Measurements from ENCODE around the gene PRKCB.

The PRKCB gene

DNA sequence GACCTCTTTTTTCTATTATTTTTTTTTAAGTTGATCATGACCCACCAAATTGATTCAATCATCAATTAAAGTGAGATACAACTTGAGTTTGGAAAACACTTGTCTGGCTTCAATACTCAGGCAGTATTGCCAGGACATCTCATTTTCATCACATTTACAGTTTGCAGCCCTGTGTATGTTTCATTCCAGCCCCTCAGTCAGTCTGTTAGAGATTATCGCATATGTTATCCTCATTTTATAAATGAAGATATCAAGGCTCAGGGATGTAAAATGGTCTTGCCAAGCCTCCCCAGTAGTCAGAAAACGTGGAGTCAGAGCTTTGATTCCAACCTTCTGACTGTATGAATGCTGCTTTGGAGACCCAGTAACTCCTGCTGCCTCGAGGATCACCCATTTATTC lies 333.1 kb downstream of the PRKCB start:
- no peak for DNase-seq (ENCODE audit: low spot score)

DNA sequence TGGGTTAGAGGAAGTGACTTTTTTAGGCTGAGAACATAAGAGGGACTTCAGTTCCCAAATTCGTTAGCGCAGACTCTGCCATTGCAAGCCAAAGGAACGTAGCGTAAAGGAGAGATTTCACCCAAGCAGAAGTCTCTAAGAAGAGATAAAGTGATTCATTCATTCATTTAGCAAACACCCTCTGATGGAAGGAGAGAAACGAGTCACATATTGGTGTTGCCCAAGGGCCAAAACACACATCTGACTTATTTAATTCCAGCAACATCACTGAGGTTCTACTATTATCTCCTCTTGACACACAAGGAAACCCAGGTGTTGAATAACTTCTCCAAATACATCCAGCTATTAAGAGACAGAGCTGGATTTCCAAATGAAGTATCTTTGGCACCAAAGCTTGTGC lies 334.6 kb downstream of the PRKCB start:
- DNase-seq (ENCODE audit: low spot score) = no peak

DNA sequence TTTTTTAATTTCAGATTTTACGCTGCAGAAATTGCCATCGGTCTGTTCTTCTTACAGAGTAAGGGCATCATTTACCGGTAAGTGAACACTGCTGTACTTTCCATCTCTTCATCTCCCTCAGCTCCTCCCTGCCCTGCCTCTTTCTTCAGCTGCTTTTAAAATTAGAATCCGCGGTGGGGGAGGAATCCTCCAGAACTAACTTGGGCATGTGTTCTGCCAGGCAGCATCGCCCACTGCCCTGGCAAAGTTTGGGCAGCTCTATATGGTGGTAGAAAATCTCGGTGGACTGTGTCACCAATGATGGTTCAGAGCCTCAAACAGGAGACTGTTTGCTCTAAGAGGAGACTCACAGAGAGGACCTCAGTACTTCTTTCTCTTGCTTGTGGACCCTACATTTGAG lies 338.7 kb downstream of the PRKCB start:
- DNase-seq (ENCODE audit: low spot score) = peak; percentile 45

DNA sequence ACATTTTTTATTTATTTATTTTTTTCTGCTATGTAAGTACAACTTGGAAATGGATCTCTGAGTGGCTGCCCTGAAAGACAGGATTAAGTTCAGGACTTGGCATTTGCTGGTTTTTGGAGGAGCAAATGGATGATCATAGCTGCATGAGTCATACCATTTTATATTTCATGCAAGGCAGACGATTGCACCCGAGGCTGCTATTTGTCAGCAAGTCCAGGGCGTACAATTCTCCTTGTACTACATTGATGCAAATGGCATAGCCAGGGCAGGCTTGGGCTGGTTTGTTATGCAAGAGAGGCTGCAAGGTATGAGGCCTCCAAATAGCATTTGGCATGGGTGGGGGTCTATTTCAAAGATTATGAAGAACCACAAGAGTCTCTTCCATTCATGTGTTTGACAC lies 339.2 kb downstream of the PRKCB start:
- peak; percentile 38 for DNase-seq (ENCODE audit: low spot score)

DNA sequence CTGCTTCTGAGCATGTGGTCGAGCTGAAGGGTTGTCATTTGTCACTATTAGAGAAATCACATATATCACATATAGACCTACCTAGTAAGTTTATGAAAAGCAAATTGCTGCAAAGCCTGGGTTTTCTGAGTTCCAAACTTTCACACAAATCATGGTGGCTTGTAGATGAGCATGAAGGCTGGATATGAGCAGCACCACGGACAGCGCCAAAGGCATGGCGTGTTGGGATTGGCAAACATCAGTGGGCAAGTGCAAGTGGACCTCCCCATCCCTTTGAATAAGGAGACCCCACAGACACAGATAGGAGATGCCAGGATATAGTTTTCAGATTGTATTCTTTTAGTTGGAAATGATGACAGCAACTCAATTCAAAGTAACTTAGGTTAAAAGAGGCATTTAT lies 342.7 kb downstream of the PRKCB start:
- DNase-seq (ENCODE audit: low spot score) = no peak

DNA sequence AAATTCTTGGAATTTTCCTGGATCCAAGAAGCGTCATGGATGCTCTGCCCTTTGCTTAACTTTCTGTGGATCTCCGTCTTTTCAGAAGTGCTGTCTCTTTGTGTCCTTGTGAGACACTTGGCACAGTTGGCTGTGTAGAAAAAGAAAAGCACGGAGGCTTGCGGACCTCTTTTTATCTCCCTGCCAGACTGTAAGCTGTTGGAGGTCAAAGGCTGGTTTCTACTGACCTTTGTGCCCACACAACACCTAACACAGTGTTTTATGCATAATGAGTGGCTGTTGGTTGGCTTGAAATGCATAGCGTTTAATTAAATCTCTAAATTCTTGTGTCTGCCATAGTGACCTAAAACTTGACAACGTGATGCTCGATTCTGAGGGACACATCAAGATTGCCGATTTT lies 344.7 kb downstream of the PRKCB start:
- DNase-seq (ENCODE audit: low spot score) = no peak

DNA sequence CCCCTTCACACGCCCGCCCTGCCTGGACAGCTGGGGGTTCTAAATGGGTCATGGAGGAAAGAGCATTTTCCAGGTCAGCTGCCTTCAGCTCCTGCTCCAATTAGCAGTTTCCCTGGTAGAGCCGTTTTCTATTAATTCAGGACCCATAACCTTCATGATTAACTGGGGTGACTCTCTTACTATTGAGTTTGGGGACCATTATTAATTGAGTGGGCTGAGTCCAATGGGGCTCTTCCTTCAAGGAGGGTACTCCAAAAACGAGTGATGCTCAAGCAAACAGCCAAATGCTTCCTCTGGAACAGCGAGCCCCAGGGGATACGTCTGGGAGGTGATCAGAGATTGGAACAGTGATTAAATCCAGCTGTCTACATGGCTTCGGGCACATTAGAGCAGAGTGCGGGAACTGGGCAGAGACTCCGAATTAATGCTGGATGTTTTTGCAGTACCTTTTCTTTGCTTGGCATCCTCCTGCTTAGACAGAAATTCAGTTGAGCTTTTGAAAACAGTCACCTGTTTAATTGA lies 352.3 kb downstream of the PRKCB start:
- no peak for DNase-seq (ENCODE audit: low spot score)

DNA sequence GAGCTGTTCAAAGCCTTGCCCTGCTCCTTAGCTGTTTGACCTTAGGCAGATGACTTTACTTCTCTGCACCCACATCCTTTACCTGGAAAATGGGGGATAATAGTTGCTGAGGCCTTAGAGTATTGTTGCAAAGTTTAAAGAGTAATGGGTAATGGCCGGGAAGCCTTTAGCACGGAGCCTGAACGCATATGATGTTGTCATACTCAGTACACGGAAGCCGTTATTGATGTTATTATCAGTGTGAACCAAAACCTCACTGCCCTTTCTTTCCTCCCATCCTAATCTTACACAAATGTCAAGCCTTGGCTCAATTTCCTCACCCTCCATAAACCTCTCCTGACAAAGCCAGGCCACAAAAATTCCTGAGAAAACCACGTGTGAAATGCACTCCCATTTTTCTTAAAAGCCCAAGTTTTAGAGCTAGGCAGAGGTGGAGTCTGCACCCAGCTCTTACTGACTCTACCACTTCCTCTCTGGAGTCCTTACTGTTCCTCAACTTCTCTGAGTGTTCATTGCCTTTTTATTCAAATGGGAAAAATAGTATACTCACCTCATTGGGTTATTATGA lies 353.1 kb downstream of the PRKCB start:
- no peak for DNase-seq (ENCODE audit: low spot score)

DNA sequence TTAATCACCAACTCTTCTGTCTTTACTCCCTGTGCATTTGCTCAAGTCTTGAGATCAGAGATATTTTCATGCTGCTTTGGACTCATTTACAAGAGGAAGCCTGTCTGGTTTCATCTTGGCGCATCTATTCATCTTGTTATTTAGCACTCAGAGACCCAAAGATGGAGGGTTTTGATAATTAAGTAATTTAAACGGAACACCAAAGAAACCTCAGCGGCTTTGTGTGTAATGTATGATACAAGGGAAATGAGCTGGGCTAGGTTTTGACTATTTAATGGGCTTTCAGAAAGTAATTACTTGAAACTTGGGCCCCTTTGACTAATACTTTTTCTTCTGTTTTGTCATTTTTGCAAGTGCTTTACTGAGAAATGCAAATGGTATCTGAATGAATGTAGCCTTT lies 354.2 kb downstream of the PRKCB start:
- no peak for DNase-seq (ENCODE audit: low spot score)

DNA sequence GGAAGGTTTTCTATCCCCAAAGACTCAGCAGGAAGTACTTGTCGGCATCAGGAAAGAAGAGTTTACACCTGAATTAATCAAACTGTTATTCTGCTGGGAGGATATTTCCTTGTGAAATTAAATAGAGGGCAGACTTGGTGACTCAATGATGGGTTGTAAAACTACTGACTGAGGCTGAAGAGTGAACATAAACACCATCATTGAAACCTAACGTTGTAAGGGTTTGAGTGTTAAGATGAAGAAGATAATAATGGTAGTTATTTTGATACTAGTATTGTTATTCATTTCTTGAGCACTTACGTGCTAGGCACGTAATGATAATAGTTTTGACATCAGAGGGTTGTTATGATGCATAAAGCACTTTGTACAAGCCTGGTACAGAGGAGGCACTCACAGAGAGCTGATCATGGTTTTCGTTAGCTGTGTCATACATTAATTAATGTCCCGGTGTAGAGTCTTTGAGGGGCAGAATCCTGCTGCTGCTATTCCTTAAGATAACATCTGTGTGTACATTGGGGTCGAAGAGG lies 356.2 kb downstream of the PRKCB start:
- DNase-seq (ENCODE audit: low spot score) = no peak

DNA sequence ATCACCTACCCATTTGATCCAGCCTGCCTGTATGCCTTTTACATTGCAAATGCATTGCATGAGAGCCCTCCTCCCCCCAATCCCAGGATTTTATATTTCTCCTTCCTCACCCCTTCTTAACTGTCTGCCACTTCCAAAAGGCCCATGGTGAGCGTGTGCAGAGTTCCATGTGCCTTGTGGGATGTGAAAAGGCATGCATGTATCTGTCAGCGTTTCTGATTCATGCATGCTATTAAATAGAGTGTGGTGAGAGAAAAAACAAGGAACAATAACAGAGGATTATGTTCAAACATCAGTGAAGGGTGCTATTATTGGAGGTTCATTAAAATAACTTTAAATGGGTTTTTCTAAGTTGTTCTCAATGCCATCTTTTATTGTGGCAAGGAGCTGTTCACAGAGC lies 359.4 kb downstream of the PRKCB start:
- peak; percentile 33 for DNase-seq (ENCODE audit: low spot score)

DNA sequence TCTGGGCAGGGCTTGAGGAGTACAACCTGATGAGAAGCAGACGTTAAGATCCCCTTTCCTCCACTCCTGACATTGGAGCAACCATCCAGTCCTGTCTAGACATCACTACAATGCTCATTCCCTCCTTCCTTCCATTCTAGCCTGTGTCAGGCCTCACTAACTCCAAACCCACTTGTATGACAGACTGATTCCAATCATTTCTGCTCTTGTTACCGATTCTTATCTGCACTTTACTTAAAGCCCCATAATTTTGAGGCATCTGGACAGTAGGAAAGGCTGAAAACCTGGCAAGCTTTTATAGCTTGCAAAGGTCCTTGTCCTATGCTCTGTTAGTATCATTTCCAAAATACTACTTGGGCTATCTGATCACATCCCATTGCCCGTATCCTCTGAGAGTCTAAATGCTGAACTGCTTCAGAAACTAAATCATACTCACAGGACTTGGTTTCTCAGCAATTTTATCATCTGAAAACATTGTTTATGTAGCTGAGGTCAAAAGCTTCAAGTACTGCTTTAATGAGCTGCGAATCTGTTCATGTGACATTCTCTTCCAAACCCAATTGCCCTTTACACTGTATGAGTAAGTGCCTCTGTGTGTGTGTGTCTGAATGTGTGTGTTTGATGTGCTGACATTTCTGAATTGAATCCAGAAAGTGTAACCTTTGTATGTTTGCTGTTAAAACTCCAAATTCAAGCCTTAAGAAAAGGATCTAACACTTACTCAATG lies 363.2 kb downstream of the PRKCB start:
- no peak for DNase-seq (ENCODE audit: low spot score)

DNA sequence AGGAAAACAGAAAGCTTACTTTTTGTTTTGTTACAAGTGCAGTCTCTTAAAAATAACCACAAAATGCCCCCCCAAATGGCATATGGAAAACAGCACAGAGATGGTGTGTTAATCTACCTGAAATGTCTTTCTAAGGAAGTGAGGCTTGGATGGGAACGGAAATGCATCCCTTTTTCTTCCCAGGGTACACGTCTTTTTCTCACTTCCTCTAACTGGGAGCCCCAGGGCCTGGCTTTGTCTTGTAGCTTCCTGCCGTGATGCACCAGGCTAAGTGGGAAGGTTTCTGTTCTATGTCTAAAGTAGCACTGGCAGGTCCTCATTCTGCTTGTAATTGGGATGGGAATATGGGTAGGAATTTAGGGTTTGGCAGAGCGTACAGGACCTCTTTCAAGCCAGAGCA lies 367.9 kb downstream of the PRKCB start:
- DNase-seq (ENCODE audit: low spot score) = no peak

DNA sequence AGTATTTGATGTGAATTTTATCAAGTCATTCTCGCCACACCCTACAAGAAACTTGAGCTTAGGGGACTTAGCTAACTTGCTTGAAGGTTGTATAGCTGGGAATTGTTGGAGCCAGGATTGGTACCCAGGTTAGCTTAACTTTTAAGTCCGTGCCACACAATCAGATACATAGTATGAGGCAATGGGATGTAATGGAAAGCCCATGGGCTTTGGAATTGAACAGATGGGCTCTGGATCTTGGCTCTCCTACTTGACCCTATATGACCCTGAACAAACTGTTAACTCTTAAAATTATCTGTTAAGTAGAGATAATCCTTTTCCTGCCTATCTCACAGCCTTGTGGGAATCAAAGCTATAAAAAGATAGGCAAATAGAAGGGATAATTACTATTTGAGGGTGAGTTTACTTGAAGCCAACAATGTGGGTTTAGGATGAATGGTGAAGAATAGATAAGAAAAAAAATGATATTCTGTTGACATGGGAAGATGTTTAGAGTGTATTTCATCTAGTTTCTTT lies 368.4 kb downstream of the PRKCB start:
- no peak for DNase-seq (ENCODE audit: low spot score)

DNA sequence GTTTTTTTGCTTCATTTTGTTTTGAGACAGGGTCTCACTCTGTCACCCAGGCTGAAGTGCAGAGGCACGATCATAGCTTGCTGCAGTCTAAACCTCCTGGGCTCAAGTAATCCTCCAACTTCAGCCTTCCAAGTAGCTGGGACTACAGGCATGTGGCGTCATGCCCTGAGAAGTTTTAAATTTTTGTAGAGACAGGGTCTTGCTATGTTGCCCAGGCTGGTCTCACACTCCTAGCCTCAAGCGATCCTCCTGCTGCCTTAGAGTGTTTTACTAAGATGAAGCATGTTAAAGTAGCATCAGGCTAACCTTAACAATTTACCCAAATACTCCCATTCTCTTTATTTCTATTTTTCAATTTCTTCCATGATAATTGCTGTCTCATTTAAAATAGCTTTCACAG lies 371.1 kb downstream of the PRKCB start:
- DNase-seq (ENCODE audit: low spot score) = no peak

DNA sequence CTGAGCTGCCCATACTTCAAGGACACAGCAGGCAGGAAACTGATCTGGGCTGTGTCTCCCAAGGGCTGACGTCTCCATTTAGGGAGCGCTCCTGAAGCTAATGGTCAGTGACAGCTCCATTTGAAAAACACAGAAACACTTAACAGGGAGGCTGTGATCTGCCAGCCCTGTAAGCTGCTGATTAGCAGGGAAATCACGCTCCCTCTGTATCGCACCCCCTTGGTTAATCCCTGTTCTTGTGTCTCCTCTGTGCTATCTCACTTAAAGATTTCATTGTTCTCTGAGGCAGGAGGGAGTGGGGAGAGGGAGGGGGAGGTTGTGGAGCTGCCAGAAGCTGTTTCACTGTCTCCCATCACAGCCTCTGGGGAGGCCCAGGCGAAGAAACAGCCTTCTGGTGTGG lies 372.9 kb downstream of the PRKCB start:
- peak; percentile 94 for DNase-seq (ENCODE audit: low spot score)

DNA sequence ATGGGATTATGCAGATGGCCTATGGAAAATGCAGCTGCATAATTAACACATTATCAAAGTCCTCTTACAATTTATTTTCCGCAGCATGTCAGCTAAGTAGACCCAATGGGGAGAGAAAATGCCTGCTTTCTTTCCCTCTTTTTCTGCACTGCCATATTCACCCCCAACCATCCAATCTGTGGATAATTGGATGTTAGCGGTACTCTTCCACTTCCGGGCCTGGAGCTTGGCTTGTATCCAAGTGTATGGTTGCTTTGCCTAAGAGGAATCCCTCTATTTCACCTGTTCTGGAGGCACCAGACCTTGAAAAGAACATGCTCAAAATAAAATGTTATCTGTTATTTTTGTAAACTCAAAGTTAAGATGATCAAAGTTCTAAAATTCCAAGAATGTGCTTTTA lies 379.2 kb downstream of the PRKCB start:
- no peak for DNase-seq (ENCODE audit: low spot score)

DNA sequence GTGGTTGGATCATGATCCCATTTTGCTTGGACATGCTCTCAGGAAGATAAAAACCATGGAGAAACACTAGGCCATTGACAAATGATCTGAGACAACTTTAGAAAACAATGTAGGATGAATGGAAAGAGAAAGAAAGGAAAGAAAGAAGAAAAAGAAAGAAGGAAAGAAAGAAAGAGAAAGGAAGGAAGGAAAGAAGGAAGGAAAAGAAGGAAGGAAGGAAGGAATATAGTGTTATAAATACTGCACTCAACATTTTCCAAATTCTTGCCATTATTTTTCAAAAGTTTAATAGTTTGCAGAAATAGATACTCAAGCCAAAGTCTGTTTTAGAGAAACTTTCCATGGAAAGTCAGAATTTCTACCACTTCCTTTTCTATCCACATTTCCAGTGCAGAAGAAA lies 381.2 kb downstream of the PRKCB start:
- DNase-seq (ENCODE audit: low spot score) = no peak

DNA sequence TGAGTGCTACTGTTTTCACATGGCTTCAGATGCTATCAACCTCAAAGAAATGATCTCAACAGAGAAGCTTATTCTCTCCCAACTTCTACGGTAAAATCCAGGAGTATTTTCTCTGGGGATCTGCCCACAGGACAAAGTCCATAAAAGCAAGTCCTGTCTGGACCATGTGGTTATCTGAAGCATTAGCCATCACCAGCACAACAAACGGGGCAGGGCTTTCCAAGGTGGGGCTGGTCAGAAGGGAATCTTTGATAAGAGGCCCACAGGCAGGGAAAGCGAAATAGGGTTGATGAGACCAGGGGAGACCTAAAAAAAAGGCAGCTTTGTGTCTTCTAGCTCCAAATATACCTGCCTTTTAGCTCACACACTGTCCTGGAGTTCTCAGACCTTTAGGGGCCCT lies 381.7 kb downstream of the PRKCB start:
- DNase-seq (ENCODE audit: low spot score) = no peak

DNA sequence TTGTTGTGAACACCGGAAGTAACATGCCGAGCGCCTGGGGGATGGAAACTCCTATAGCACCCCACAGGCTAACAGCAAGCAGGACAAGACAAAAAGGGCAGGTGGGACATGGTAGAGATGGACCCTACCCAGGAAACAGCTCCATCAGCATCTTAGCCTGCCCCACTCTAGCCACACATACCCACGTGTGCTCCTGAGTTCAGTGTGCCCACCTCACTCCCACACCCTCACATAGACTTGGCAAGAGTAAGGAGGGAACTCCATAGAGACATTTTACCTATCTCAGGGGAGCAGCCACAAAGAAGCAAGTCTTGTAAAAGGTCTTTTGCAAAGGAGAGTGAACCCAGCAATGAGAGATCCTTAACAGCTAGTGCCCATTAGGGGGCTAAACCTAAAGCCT lies 382.5 kb downstream of the PRKCB start:
- DNase-seq (ENCODE audit: low spot score) = no peak

DNA sequence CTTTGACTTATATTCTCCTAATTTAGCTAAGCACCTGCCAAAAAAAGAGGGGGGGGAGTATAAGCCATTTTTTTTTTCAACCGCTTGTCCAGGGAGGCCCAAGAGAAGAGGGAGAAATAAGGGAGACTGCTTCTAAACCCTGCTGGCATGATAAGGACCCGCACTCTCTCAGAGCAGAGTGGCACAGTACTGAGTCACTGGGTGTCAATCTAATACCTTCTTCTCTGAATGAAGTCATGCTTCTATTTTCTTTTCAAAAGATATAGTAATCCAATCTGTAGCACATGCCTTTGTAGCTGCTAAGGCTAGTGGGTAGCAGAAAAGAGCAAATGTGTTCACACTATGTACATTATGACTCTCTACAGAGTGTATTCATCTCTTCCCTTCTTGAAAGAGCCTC lies 385.4 kb downstream of the PRKCB start:
- DNase-seq (ENCODE audit: low spot score) = no peak

DNA sequence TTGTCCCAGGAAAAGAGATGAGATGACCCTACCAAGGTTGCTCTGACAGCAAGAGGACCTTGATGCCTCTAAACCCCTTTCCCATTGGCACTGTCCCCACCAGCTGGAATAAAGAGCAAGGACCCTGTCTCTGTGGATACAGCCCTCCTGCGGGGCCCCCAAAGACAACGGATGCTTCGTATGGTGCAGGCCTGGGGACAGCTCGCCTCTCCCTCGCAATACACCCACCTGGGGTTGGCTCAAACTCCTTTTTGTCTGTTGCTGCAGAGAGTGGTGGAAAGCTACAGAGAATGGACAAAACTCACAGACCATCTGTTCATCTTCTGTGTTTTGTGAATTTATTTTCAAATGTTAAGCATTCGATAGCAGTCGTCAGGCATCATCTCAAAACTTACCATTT lies 392.7 kb downstream of the PRKCB start:
- DNase-seq (ENCODE audit: low spot score) = no peak

DNA sequence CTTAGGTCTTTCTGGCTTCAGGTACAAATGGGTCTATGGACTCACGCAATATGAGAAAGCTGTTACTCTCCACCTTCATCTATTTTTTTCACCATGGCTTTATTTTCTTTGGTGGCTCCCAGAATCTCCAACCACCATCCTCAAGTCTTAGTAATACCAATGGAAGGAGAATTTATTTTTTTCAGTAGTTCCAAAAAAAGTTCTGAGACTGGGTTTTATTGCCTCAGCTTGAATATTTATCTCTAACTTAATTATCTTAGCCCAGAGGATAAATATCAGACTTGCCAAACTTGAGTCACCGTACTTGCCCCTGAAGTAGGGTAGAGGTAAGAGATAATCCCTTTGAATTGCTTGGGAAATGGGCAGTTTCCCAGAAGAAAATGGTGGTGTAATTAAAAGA lies 397.2 kb downstream of the PRKCB start:
- no peak for DNase-seq (ENCODE audit: low spot score)

DNA sequence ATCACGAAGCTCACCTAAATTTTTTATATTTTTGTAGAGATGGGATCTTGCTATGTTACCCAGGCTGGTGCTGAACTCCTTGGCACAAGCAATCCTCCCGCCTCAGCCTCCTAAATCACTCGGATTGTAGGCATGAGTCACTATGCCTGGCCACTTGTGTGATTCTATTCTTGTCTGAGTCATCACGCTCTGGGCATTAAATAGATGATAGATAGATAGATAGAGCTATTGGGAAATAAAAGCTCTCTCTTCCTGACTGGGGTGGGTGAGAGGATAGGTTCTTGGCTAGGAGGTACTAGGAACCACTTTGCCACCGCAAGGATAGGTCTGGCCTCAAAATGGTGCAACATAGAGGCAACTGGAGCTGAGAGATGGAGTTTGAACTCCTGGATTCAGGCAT lies 399.0 kb downstream of the PRKCB start:
- DNase-seq (ENCODE audit: low spot score) = no peak
